Activated CD8-positive, alpha-beta T cell treated with anti-CD3 and anti-CD28 coated beads for 36 hours (primary cell): ENCODE data around the gene NTN5. TPM values are rescaled to one million over a fixed set of nuclear protein-coding genes. Genes with fewer than 3 reads are reported as not detected.
A peak's percentile ranks its signal among the peaks of the same experiment; 100 is the strongest.

Source experiments
- ATAC-seq: fragments of 200-7000 bp; cut with Tn5 transposase; one replicate; pipeline ENCODE4 v1.10.0; 2021; ENCODE audit warnings: mild to moderate bottlenecking, moderate library complexity
- CTCF ChIA-PET: fragments of 350-600 bp; sonication (Branson Sonifier 250); formaldehyde crosslinking; loops from one replicate; lab custom pipeline; 2021; ENCODE audit warnings: antibody characterized with exemption; lab: Charles Lee
- POLR2A ChIA-PET: fragments of 350-600 bp; sonication (Branson Sonifier 250); formaldehyde crosslinking; loops from one replicate; lab custom pipeline; 2021; ENCODE audit warnings: antibody characterized with exemption; lab: Charles Lee
- DNase-seq: peaks from one replicate; pipeline ENCODE4 v3.0.0-alpha.2; 2020
- H3K27ac Mint-ChIP-seq: one replicate; pipeline ENCODE4 v1.8.0; 2021; ENCODE audit warnings: mild to moderate bottlenecking, mixed read lengths
- H3K27me3 Mint-ChIP-seq: one replicate; pipeline ENCODE4 v1.8.0; 2021; ENCODE audit warnings: mixed read lengths
- H3K36me3 Mint-ChIP-seq: one replicate; pipeline ENCODE4 v1.8.0; 2021; ENCODE audit warnings: low read depth, mixed read lengths
- H3K4me1 Mint-ChIP-seq: one replicate; pipeline ENCODE4 v1.8.0; 2021; ENCODE audit warnings: low read depth, mixed read lengths
- H3K4me3 Mint-ChIP-seq: one replicate; pipeline ENCODE4 v1.8.0; 2021; ENCODE audit warnings: mild to moderate bottlenecking, moderate library complexity, mixed read lengths
- H3K9me3 Mint-ChIP-seq: one replicate; pipeline ENCODE4 v1.8.0; 2021; ENCODE audit warnings: mixed read lengths
- intact Hi-C: fragments of 100-400 bp; cut with micrococcal nuclease; formaldehyde crosslinking; loops from one replicate; pipeline ENCODE4 v1.10.0; 2022
- total RNA-seq, 2 experiments: library from RNA; stranded (reverse); gene quantifications; one replicate each; pipeline ENCODE4 v1.2.3, GENCODE V29; 2021
- TF ChIP-seq, protein P1 (sequence below): fragments of 200-600 bp; IDR thresholded peaks from one replicate; pipeline ENCODE4 v1.8.0; 2022; ENCODE audit warnings: antibody characterized with exemption, mild to moderate bottlenecking

The NTN5 gene
- total RNA-seq, 2 experiments from 2014 or later, result 0.16 to 0.83 TPM

DNA sequence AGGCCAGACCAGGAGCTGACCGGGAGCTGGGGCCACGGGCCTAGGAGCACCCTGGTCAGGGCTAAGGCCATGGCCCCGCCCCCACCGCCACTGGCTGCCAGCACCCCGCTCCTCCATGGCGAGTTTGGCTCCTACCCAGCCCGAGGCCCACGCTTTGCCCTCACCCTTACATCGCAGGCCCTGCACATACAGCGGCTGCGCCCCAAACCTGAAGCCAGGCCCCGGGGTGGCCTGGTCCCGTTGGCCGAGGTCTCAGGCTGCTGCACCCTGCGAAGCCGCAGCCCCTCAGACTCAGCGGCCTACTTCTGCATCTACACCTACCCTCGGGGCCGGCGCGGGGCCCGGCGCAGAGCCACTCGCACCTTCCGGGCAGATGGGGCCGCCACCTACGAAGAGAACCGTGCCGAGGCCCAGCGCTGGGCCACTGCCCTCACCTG, 46.9 kb downstream of the NTN5 start:
- H3K27ac Mint-ChIP-seq, result no peak overlapping the region
- POLR2A ChIA-PET, result interaction anchor here (9.6 kb wide), 1 partner anchor 6 kb away, joined by 154 read pairs; the partner anchor contains the start of genes FAM83E, RPL18 and SPHK2
- ATAC-seq (no peak), DNase-seq (no peak)
- H3K4me3 Mint-ChIP-seq, result no peak overlapping the region
- CTCF ChIA-PET, result no interaction called here
- intact Hi-C loops, result no loop called here
- TF ChIP-seq, protein P1, sequence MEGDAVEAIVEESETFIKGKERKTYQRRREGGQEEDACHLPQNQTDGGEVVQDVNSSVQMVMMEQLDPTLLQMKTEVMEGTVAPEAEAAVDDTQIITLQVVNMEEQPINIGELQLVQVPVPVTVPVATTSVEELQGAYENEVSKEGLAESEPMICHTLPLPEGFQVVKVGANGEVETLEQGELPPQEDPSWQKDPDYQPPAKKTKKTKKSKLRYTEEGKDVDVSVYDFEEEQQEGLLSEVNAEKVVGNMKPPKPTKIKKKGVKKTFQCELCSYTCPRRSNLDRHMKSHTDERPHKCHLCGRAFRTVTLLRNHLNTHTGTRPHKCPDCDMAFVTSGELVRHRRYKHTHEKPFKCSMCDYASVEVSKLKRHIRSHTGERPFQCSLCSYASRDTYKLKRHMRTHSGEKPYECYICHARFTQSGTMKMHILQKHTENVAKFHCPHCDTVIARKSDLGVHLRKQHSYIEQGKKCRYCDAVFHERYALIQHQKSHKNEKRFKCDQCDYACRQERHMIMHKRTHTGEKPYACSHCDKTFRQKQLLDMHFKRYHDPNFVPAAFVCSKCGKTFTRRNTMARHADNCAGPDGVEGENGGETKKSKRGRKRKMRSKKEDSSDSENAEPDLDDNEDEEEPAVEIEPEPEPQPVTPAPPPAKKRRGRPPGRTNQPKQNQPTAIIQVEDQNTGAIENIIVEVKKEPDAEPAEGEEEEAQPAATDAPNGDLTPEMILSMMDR, result no peak
- peaks cover 41% of the 10 kb centered on the region for H3K4me1 Mint-ChIP-seq
- no peaks in the 10 kb centered on the region for H3K9me3 Mint-ChIP-seq
- H3K36me3 Mint-ChIP-seq, result peaks cover 20% of the 10 kb centered on the region
- no peaks in the 10 kb centered on the region for H3K27me3 Mint-ChIP-seq

- TF ChIP-seq, protein P1, result no peak
- ATAC-seq (no peak), DNase-seq (no peak)
- peaks cover 41% of the 10 kb centered on the region for H3K4me1 Mint-ChIP-seq
- peak overlapping the region; percentile 91 for H3K27ac Mint-ChIP-seq
- H3K4me3 Mint-ChIP-seq, result peak overlapping the region; percentile 73
- H3K27me3 Mint-ChIP-seq, result no peaks in the 10 kb centered on the region
- CTCF ChIA-PET, result no interaction called here
- intact Hi-C loops, result no loop called here
- H3K9me3 Mint-ChIP-seq, result no peaks in the 10 kb centered on the region
- POLR2A ChIA-PET, result interaction anchor here (10.8 kb wide), 1 partner anchor 5 kb away, joined by 154 read pairs; no protein-coding TSS in a partner anchor
- peaks cover 22% of the 10 kb centered on the region for H3K36me3 Mint-ChIP-seq
These were observed 47.8 kb downstream of the NTN5 start for GRCh38 chr19:48624791-48625723.

DNA sequence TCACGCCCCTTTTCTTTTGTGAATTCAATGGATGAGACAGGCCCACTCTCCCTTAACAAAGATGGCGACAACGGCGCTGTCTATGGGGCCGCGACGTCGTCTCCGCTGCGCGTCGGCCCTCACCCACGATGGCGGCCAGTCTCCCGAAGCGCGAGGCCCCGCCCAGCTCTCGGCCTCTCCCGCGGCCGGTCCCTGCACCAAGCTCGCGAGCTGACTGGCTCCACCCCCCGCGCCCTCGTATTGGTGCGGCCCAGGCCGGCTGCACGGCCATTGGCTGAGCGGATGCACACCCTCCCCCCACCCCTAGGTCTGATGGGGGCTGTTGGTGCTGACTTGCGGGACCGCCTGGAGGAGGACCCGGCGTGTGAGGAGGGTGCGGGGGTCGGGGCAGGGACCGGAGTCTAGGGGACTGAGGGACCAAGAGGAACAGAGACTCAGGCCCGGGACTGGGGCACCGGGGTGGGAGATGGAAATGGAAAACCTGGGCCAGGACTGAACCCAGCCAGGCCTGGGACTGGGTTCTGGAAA, 48.7 kb downstream of the NTN5 start:
- peaks cover 28% of the 10 kb centered on the region for H3K36me3 Mint-ChIP-seq
- peak overlapping the region; percentile 91 for H3K27ac Mint-ChIP-seq
- H3K4me3 Mint-ChIP-seq, result peak overlapping the region; percentile 73
- intact Hi-C loops, result no loop called here
- no peaks in the 10 kb centered on the region for H3K27me3 Mint-ChIP-seq
- no peaks in the 10 kb centered on the region for H3K9me3 Mint-ChIP-seq
- TF ChIP-seq, protein P1, result no peak
- ATAC-seq (peak; percentile 84), DNase-seq (peak; percentile 98)
- ChIA-PET POLR2A (interaction anchor here (0.8 to 10.8 kb wide), 5 partner anchors 6 to 100 kb away, joined by 3 to 154 read pairs (median 3); no protein-coding TSS in a partner anchor), CTCF (interaction anchor here (0.8 to 1.2 kb wide), 3 partner anchors 10 to 118 kb away, joined by 3 to 4 read pairs (median 4); no protein-coding TSS in a partner anchor)
- H3K4me1 Mint-ChIP-seq, result peaks cover 45% of the 10 kb centered on the region

DNA sequence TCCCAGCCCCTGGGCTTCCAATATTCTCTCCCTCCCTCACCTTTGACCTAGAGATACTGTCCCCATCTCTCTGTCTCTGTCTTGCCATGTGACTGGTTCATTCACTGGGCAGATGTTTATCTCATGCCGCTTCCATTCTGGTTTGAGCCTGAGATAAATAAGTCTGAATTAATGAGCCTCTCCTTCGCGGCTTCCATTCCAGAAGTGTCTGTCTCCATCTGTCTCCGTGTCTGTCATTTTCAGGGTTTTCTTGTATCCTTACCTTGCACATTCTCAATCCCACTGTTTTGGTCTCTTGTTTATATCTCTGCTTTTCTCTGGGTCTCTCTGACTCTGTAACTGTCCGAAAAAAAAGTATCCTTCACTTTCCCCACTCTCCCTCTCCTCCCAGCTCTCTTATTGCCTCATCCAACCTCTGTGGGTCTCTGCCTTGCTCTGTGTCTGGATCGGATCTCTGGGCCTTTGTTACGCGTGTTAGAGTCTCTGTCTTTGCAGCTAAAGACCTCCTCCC, 49.2 kb downstream of the NTN5 start:
- Mint-ChIP-seq H3K27ac (peak overlapping the region; percentile 91), H3K4me1 (peaks cover 45% of the 10 kb centered on the region), H3K36me3 (peaks cover 30% of the 10 kb centered on the region), H3K9me3 (no peaks in the 10 kb centered on the region), H3K27me3 (no peaks in the 10 kb centered on the region), H3K4me3 (peak overlapping the region; percentile 73)
- ChIA-PET POLR2A (interaction anchor here (0.8 to 10.8 kb wide), 5 partner anchors 7 to 101 kb away, joined by 3 to 154 read pairs (median 3); no protein-coding TSS in a partner anchor), CTCF (interaction anchor here (0.8 to 1.2 kb wide), 3 partner anchors 10 to 118 kb away, joined by 3 to 4 read pairs (median 4); no protein-coding TSS in a partner anchor)
- DNase-seq, result no peak
- TF ChIP-seq, protein P1, result no peak
- intact Hi-C loops, result no loop called here
- ATAC-seq, result no peak
